GM23338 (cell line): Measurements from ENCODE around the gene OGT. TPM values are rescaled to one million over a fixed set of nuclear protein-coding genes. Genes with fewer than 3 reads are reported as not detected.

ENCODE experiments used
- ATAC-seq: fragments of 200-7000 bp; cut with Tn5 transposase; 3 replicates; pipeline ENCODE4 v1.9.1; 2020
- DNase-seq: peaks from one replicate; pipeline ENCODE4 v3.0.0-alpha.2; 2015; ENCODE audit warnings: low spot score
- H2AFZ ChIP-seq: fragments of 200-600 bp; sonication (generic); 2 replicates; pipeline ENCODE4 v1.8.0; 2016; ENCODE audit warnings: antibody characterized with exemption, mild to moderate bottlenecking, moderate library complexity
- H3F3A ChIP-seq: fragments of 200-600 bp; sonication (generic); replicated peaks from 2 replicates; pipeline ENCODE4 v1.8.0; 2017; ENCODE audit warnings: antibody characterized with exemption, mixed run types, low read depth
- H3K27ac ChIP-seq: fragments of 200-600 bp; sonication (generic); 2 replicates; pipeline ENCODE4 v1.6.1; 2016; ENCODE audit warnings: low read depth
- H3K27me3 ChIP-seq: fragments of 200-600 bp; sonication (generic); 2 replicates; pipeline ENCODE4 v1.8.0; 2016; ENCODE audit warnings: mild to moderate bottlenecking, mixed run types, moderate library complexity; ENCODE audit not compliant: insufficient read depth
- H3K36me3 ChIP-seq: fragments of 200-600 bp; sonication (generic); 2 replicates; pipeline ENCODE4 v1.8.0; 2016; ENCODE audit warnings: mild to moderate bottlenecking; ENCODE audit not compliant: insufficient read depth
- H3K4me1 ChIP-seq: fragments of 200-600 bp; sonication (generic); 2 replicates; pipeline ENCODE4 v1.8.0; 2016; ENCODE audit warnings: mild to moderate bottlenecking, moderate library complexity; ENCODE audit not compliant: insufficient read depth
- H3K4me2 ChIP-seq: fragments of 200-600 bp; sonication (generic); 2 replicates; pipeline ENCODE4 v1.7.1; 2017; ENCODE audit warnings: mixed run types
- H3K4me3 ChIP-seq: fragments of 200-600 bp; sonication (generic); 2 replicates; pipeline ENCODE4 v1.6.1; 2016; ENCODE audit warnings: mixed run types
- H3K79me2 ChIP-seq: fragments of 200-600 bp; sonication (generic); replicated peaks from 2 replicates; pipeline ENCODE4 v1.8.0; 2017; ENCODE audit warnings: mild to moderate bottlenecking; ENCODE audit not compliant: insufficient read depth
- H3K9me2 ChIP-seq: fragments of 200-600 bp; sonication (generic); 2 replicates; pipeline ENCODE4 v1.8.0; 2017; ENCODE audit not compliant: insufficient read depth
- H4K20me1 ChIP-seq: fragments of 200-600 bp; sonication (generic); replicated peaks from 2 replicates; pipeline ENCODE4 v1.8.0; 2017; ENCODE audit warnings: mild to moderate bottlenecking; ENCODE audit not compliant: insufficient read depth
- H3K27ac Mint-ChIP-seq: 2 replicates; pipeline ENCODE4 v1.8.0; 2020; ENCODE audit warnings: inconsistent platforms, mild to moderate bottlenecking, moderate library complexity, mixed read lengths
- H3K27me3 Mint-ChIP-seq: 3 replicates; pipeline ENCODE4 v1.8.0; 2022; ENCODE audit warnings: low read depth, mild to moderate bottlenecking, moderate library complexity, mixed read lengths, inconsistent platforms; ENCODE audit not compliant: insufficient read depth, poor library complexity
- H3K36me3 Mint-ChIP-seq: 3 replicates; pipeline ENCODE4 v1.8.0; 2021; ENCODE audit warnings: low read depth, mild to moderate bottlenecking, inconsistent platforms, moderate library complexity, mixed read lengths
- H3K4me1 Mint-ChIP-seq: 3 replicates; pipeline ENCODE4 v1.8.0; 2020; ENCODE audit warnings: mild to moderate bottlenecking, inconsistent platforms, mixed read lengths
- H3K4me3 Mint-ChIP-seq: 3 replicates; pipeline ENCODE4 v1.8.0; 2021; ENCODE audit warnings: moderate library complexity, mild to moderate bottlenecking, inconsistent platforms, mixed read lengths
- H3K9me3 Mint-ChIP-seq: 3 replicates; pipeline ENCODE4 v1.8.0; 2020; ENCODE audit warnings: moderate library complexity, mild to moderate bottlenecking, inconsistent platforms, mixed read lengths
- CTCF ChIP-seq, 2 experiments: fragments of 200-600 bp in 1 of 2; sonication (generic) in 1 of 2; conservative IDR thresholded peaks; 2 replicates each; pipeline versions ENCODE4 v1.5.1 to v1.6.1; 2016 to 2017; ENCODE audit warnings: antibody characterized with exemption in 2 of 2, low read depth in 2 of 2, mild to moderate bottlenecking in 2 of 2, moderate library complexity in 1 of 2
- ETS1 ChIP-seq: IDR thresholded peaks from 2 replicates; pipeline ENCODE4 v1.6.1; 2016; ENCODE audit warnings: antibody characterized with exemption
- EZH2 ChIP-seq: fragments of 200-600 bp; sonication (generic); IDR thresholded peaks from one replicate; pipeline ENCODE4 v1.8.0; 2017; ENCODE audit warnings: antibody characterized with exemption, mild to moderate bottlenecking, low read depth; ENCODE audit not compliant: unreplicated experiment
- EZH2phosphoT487 ChIP-seq: fragments of 200-600 bp; sonication (generic); IDR thresholded peaks from one replicate; pipeline ENCODE4 v1.8.1; 2018; ENCODE audit warnings: antibody characterized with exemption; ENCODE audit not compliant: unreplicated experiment
- JUNB ChIP-seq: IDR thresholded peaks from one replicate; pipeline ENCODE4 v1.6.1; 2016; ENCODE audit warnings: antibody characterized with exemption; ENCODE audit not compliant: unreplicated experiment
- NANOG ChIP-seq: IDR thresholded peaks from 2 replicates; pipeline ENCODE4 v1.6.1; 2016; ENCODE audit warnings: antibody characterized with exemption, borderline replicate concordance
- REST ChIP-seq: IDR thresholded peaks from one replicate; pipeline ENCODE4 v1.6.1; 2018; ENCODE audit warnings: antibody characterized with exemption; ENCODE audit not compliant: unreplicated experiment
- ZNF114 ChIP-seq: fragments of 250-450 bp; sonication (Bioruptor Pico); IDR thresholded peaks from 2 replicates; pipeline ENCODE4 v1.5.0; 2020; ENCODE audit warnings: mild to moderate bottlenecking, moderate library complexity
- ZNF331 ChIP-seq: fragments of 250-450 bp; sonication (Bioruptor Pico); IDR thresholded peaks from 2 replicates; pipeline ENCODE4 v1.5.0; 2020; ENCODE audit warnings: low read depth, mild to moderate bottlenecking, moderate library complexity
- ZNF462 ChIP-seq: fragments of 250-450 bp; sonication (Bioruptor Pico); IDR thresholded peaks from 2 replicates; pipeline ENCODE4 v1.5.0; 2020; ENCODE audit warnings: mild to moderate bottlenecking, moderate library complexity
- polyA plus RNA-seq: library from polyadenylated mRNA; unstranded; fragments of >200 nt; fragmentation: Nextera tagmentation; extraction: Ambion mirVana; gene quantifications from 2 replicates; pipeline ENCODE4 v1.2.1, GENCODE V29; 2016
- total RNA-seq: library from RNA; depleted of rRNA; stranded (reverse); fragments of >200 nt; shearing (Covaris generic); gene quantifications from 2 replicates; pipeline ENCODE4 v1.2.3, GENCODE V29; 2014

Gene OGT
- total and polyA plus RNA-seq, 2 experiments from 2014 or later = 43.3 to 163 TPM

- peaks cover 20% of the 10 kb centered on the region for H4K20me1 ChIP-seq
- H3K27ac ChIP-seq = peak overlapping the region; percentile 74; the same call in 1 of the 2 replicates
- no peaks in the 10 kb centered on the region for H3F3A ChIP-seq
- TF ChIP-seq NANOG (no peak), REST (no peak), ZNF114 (CRISPR knock-in tag) (no peak), JUNB (no peak), ZNF331 (CRISPR knock-in tag) (no peak), ZNF462 (CRISPR knock-in tag) (no peak), EZH2phosphoT487 (no peak), ETS1 (no peak), EZH2 (no peak), CTCF (conservative IDR thresholded peaks at IDR 0.05; ENCODE audit: low read depth in 2 of 2) (no peak)
- peaks cover 24% of the 10 kb centered on the region for H3K36me3 Mint-ChIP-seq
- peaks cover 15% of the 10 kb centered on the region for H3K4me1 ChIP-seq
- H3K36me3 ChIP-seq = no peaks in the 10 kb centered on the region
- peaks cover 43% of the 10 kb centered on the region for H3K79me2 ChIP-seq
- peak overlapping the region; percentile 96 for H3K4me3 Mint-ChIP-seq
- H3K9me2 ChIP-seq = no peaks in the 10 kb centered on the region
- ATAC-seq (peak; percentile 16), DNase-seq (no peak)
- peak overlapping the region; percentile 85 for H3K4me2 ChIP-seq
- no peaks in the 10 kb centered on the region for H3K27me3 ChIP-seq
- H3K27me3 Mint-ChIP-seq = peaks cover 2% of the 10 kb centered on the region
- H2AFZ ChIP-seq = peak overlapping the region; percentile 85; the same call in 1 of the 2 replicates
- peaks cover 11% of the 10 kb centered on the region; the same call in 2 of the 3 replicates for H3K9me3 Mint-ChIP-seq
- peaks cover 14% of the 10 kb centered on the region for H3K4me1 Mint-ChIP-seq
- peak overlapping the region; percentile 92 for H3K4me3 ChIP-seq
- peak overlapping the region; percentile 98 for H3K27ac Mint-ChIP-seq
These were observed 689 bp upstream of the OGT start for GRCh38 chrX:71532078-71532752.
